ENCODE measurements around the gene PRMT5.
"Not testable (repeated sequence)": the region's sequence is repeated elsewhere in the genome, so short reads cannot be mapped to it uniquely, and the experiment has no call there.

- TF ChIP-seq, protein P1, sequence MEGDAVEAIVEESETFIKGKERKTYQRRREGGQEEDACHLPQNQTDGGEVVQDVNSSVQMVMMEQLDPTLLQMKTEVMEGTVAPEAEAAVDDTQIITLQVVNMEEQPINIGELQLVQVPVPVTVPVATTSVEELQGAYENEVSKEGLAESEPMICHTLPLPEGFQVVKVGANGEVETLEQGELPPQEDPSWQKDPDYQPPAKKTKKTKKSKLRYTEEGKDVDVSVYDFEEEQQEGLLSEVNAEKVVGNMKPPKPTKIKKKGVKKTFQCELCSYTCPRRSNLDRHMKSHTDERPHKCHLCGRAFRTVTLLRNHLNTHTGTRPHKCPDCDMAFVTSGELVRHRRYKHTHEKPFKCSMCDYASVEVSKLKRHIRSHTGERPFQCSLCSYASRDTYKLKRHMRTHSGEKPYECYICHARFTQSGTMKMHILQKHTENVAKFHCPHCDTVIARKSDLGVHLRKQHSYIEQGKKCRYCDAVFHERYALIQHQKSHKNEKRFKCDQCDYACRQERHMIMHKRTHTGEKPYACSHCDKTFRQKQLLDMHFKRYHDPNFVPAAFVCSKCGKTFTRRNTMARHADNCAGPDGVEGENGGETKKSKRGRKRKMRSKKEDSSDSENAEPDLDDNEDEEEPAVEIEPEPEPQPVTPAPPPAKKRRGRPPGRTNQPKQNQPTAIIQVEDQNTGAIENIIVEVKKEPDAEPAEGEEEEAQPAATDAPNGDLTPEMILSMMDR (IDR thresholded peaks at IDR 0.05) = not testable (repeated sequence)
- TF ChIP-seq EP300 (IDR thresholded peaks at IDR 0.05; ENCODE audit: low read depth); POLR2A (IDR thresholded peaks at IDR 0.05); POLR2AphosphoS5 (IDR thresholded peaks at IDR 0.05): not testable (repeated sequence)
These were observed 14.3 kb downstream of the PRMT5 start for GRCh38 chr14:22914836-22915235.

All from transverse colon (tissue), 4 donors.